Activated T-helper 1 cell treated with anti-CD3 and anti-CD28 coated beads, Interleukin-2, amount 50 U/mL, for 16 hours (primary cell): ENCODE results near the gene DPP6.
"Not testable (repeated sequence)": the region's sequence is repeated elsewhere in the genome, so short reads cannot be mapped to it uniquely, and the experiment has no call there.

Source experiments
- DNase-seq, 2 donors: peaks; one replicate each; pipeline ENCODE4 v3.0.0-alpha.2; 2020; ENCODE audit warnings: low read depth in 1 of 2, low spot score in 1 of 2

DPP6 gene

GRCh38 chr7:154051643-154052529 lies at the start of gene DPP6:
TSS of gene DPP6 (plus strand) at chr7:154052398.
- not testable (repeated sequence) for DNase-seq

- not testable (repeated sequence) for DNase-seq
Measured at GRCh38 chr7:154009423-154009911, 42.7 kb upstream of the DPP6 start.

- DNase-seq, result not testable (repeated sequence)
Measured at GRCh38 chr7:154010726-154011568, 41.3 kb upstream of the DPP6 start.

GRCh38 chr7:154012800-154013199 lies 39.4 kb upstream of the DPP6 start:
- not testable (repeated sequence) for DNase-seq

- not testable (repeated sequence) for DNase-seq
Measured at GRCh38 chr7:154015636-154016035, 36.6 kb upstream of the DPP6 start.

- DNase-seq, result not testable (repeated sequence)
Measured at GRCh38 chr7:154018354-154018753, 33.8 kb upstream of the DPP6 start.

- not testable (repeated sequence) for DNase-seq
Measured at GRCh38 chr7:154027805-154028204, 24.4 kb upstream of the DPP6 start.

- not testable (repeated sequence) for DNase-seq
Measured at GRCh38 chr7:154030476-154031080, 21.6 kb upstream of the DPP6 start.

- DNase-seq, result not testable (repeated sequence)
Measured at GRCh38 chr7:154039466-154040165, 12.6 kb upstream of the DPP6 start.

GRCh38 chr7:154050394-154050793 lies 1.8 kb upstream of the DPP6 start:
- DNase-seq, result not testable (repeated sequence)

- not testable (repeated sequence) for DNase-seq
Measured at GRCh38 chr7:154051006-154051642, 1.1 kb upstream of the DPP6 start.

GRCh38 chr7:154052530-154053252 lies 493 bp downstream of the DPP6 start:
- not testable (repeated sequence) for DNase-seq

- not testable (repeated sequence) for DNase-seq
Measured at GRCh38 chr7:154053466-154054312, 1.5 kb downstream of the DPP6 start.

GRCh38 chr7:154054664-154055063 lies 2.5 kb downstream of the DPP6 start:
- not testable (repeated sequence) for DNase-seq

GRCh38 chr7:154055491-154056106 lies 3.4 kb downstream of the DPP6 start:
- DNase-seq, result not testable (repeated sequence)

GRCh38 chr7:154058783-154059182 lies 6.6 kb downstream of the DPP6 start:
- DNase-seq, result not testable (repeated sequence)

GRCh38 chr7:154060551-154060950 lies 8.4 kb downstream of the DPP6 start:
- DNase-seq, result not testable (repeated sequence)

GRCh38 chr7:154071833-154072232 lies 19.6 kb downstream of the DPP6 start:
- not testable (repeated sequence) for DNase-seq
